H7 (cell line): ENCODE data around the gene SFRP5. TPM values are rescaled to one million over a fixed set of nuclear protein-coding genes. Genes with fewer than 3 reads are reported as not detected.

Source experiments
- DNase-seq: peaks from one replicate; pipeline ENCODE4 v3.0.0; 2012
- H3K27me3 ChIP-seq: 2 replicates; pipeline ENCODE4 v1.6.0; 2011; ENCODE audit warnings: mild to moderate bottlenecking, low read length; ENCODE audit not compliant: control insufficient read depth, insufficient read depth
- H3K36me3 ChIP-seq: replicated peaks from 2 replicates; pipeline ENCODE4 v1.5.1; 2011; ENCODE audit warnings: low read length; ENCODE audit not compliant: control insufficient read depth, insufficient read depth
- H3K4me3 ChIP-seq: 2 replicates; pipeline ENCODE4 v1.5.1; 2011; ENCODE audit warnings: low read depth, mild to moderate bottlenecking, control low read depth, low read length, moderate library complexity; ENCODE audit not compliant: insufficient read depth
- total RNA-seq: library from RNA; depleted of rRNA; stranded (reverse); fragments of >200 nt; shearing (Covaris generic); gene quantifications from 2 replicates; pipeline ENCODE4 v1.2.3, GENCODE V29; 2014; rRNA removed

SFRP5 gene
- total RNA-seq = 1.9 and 2.3 TPM in 2 replicates

- Histone ChIP-seq H3K4me3 (peak within 1 kb of the TSS; percentile 64), H3K27me3 (peaks cover 48% of the 10 kb centered on the region)
- DNase-seq = peak; percentile 95
These were observed at the start of gene SFRP5 for GRCh38 chr10:97771913-97772823. SFRP5 (minus strand) TSS chr10:97771999; CDS start chr10:97771833, 166 bp downstream.

GRCh38 chr10:97820096-97820704, 48.4 kb upstream of the SFRP5 start:
- H3K27me3 ChIP-seq = no peaks in the 10 kb centered on the region
- no peaks in the 10 kb centered on the region for H3K36me3 ChIP-seq
- H3K4me3 ChIP-seq = no peak overlapping the region
- no peak for DNase-seq

More at GRCh38 chr10:97771913-97772823, at the start of gene SFRP5:
- H3K36me3 ChIP-seq = no peaks in the 10 kb centered on the region

GRCh38 chr10:97818572-97818971, 46.8 kb upstream of the SFRP5 start:
- H3K36me3 ChIP-seq = no peaks in the 10 kb centered on the region
- DNase-seq = no peak
- H3K4me3 ChIP-seq = no peak overlapping the region
- H3K27me3 ChIP-seq = no peaks in the 10 kb centered on the region

GRCh38 chr10:97816609-97817008, 44.8 kb upstream of the SFRP5 start:
- DNase-seq = no peak
- Histone ChIP-seq H3K4me3 (no peak overlapping the region), H3K36me3 (no peaks in the 10 kb centered on the region), H3K27me3 (no peaks in the 10 kb centered on the region)

GRCh38 chr10:97814996-97815395, 43.2 kb upstream of the SFRP5 start:
- Histone ChIP-seq H3K36me3 (no peaks in the 10 kb centered on the region), H3K4me3 (no peak overlapping the region), H3K27me3 (no peaks in the 10 kb centered on the region)
- no peak for DNase-seq

- Histone ChIP-seq H3K27me3 (no peaks in the 10 kb centered on the region), H3K4me3 (no peak overlapping the region), H3K36me3 (no peaks in the 10 kb centered on the region)
- DNase-seq = no peak
These were observed 41.5 kb upstream of the SFRP5 start for GRCh38 chr10:97813311-97813710.

GRCh38 chr10:97812696-97813095, 40.9 kb upstream of the SFRP5 start:
- Histone ChIP-seq H3K36me3 (no peaks in the 10 kb centered on the region), H3K4me3 (no peak overlapping the region), H3K27me3 (no peaks in the 10 kb centered on the region)
- no peak for DNase-seq

GRCh38 chr10:97811958-97812357, 40.2 kb upstream of the SFRP5 start:
- Histone ChIP-seq H3K36me3 (no peaks in the 10 kb centered on the region), H3K27me3 (no peaks in the 10 kb centered on the region), H3K4me3 (no peak overlapping the region)
- DNase-seq = no peak

- Histone ChIP-seq H3K4me3 (no peak overlapping the region), H3K27me3 (no peaks in the 10 kb centered on the region), H3K36me3 (no peaks in the 10 kb centered on the region)
- no peak for DNase-seq
These were observed 38.6 kb upstream of the SFRP5 start for GRCh38 chr10:97810446-97810845.

GRCh38 chr10:97805949-97806348, 34.1 kb upstream of the SFRP5 start:
- H3K27me3 ChIP-seq = no peaks in the 10 kb centered on the region
- no peak for DNase-seq
- H3K4me3 ChIP-seq = no peak overlapping the region

GRCh38 chr10:97805096-97805884, 33.5 kb upstream of the SFRP5 start:
- Histone ChIP-seq H3K4me3 (no peak overlapping the region), H3K27me3 (no peaks in the 10 kb centered on the region)
- peak; percentile 76 for DNase-seq

More at GRCh38 chr10:97805949-97806348, 34.1 kb upstream of the SFRP5 start:
- H3K36me3 ChIP-seq = no peaks in the 10 kb centered on the region

GRCh38 chr10:97801422-97801821, 29.6 kb upstream of the SFRP5 start:
- no peak overlapping the region for H3K4me3 ChIP-seq
- DNase-seq = no peak
- no peaks in the 10 kb centered on the region for H3K27me3 ChIP-seq
- H3K36me3 ChIP-seq = no peaks in the 10 kb centered on the region

More at GRCh38 chr10:97805096-97805884, 33.5 kb upstream of the SFRP5 start:
- no peaks in the 10 kb centered on the region for H3K36me3 ChIP-seq

GRCh38 chr10:97800474-97800873, 28.7 kb upstream of the SFRP5 start:
- Histone ChIP-seq H3K4me3 (no peak overlapping the region), H3K27me3 (no peaks in the 10 kb centered on the region), H3K36me3 (no peaks in the 10 kb centered on the region)
- DNase-seq = no peak

- Histone ChIP-seq H3K4me3 (no peak overlapping the region), H3K36me3 (no peaks in the 10 kb centered on the region), H3K27me3 (no peaks in the 10 kb centered on the region)
- no peak for DNase-seq
These were observed 27.3 kb upstream of the SFRP5 start for GRCh38 chr10:97798958-97799610.
